Skin of body (tissue), 2 donors: ENCODE results near the gene SIRT2. TPM values are rescaled to one million over a fixed set of nuclear protein-coding genes. Genes with fewer than 3 reads are reported as not detected.
"Not testable (repeated sequence)": the region's sequence is repeated elsewhere in the genome, so short reads cannot be mapped to it uniquely, and the experiment has no call there.

Source experiments
- DNase-seq: peaks from one replicate; lab custom pipeline; 2025; lab: John Stamatoyannopoulos, UW
- total RNA-seq: library from RNA; depleted of rRNA; stranded (reverse); fragments of >200 nt; gene quantifications from one replicate; pipeline ENCODE4 v1.2.3, GENCODE V29; 2014

The SIRT2 gene
- total RNA-seq, 1 donor from 2014 or later = 46.1 TPM

DNA sequence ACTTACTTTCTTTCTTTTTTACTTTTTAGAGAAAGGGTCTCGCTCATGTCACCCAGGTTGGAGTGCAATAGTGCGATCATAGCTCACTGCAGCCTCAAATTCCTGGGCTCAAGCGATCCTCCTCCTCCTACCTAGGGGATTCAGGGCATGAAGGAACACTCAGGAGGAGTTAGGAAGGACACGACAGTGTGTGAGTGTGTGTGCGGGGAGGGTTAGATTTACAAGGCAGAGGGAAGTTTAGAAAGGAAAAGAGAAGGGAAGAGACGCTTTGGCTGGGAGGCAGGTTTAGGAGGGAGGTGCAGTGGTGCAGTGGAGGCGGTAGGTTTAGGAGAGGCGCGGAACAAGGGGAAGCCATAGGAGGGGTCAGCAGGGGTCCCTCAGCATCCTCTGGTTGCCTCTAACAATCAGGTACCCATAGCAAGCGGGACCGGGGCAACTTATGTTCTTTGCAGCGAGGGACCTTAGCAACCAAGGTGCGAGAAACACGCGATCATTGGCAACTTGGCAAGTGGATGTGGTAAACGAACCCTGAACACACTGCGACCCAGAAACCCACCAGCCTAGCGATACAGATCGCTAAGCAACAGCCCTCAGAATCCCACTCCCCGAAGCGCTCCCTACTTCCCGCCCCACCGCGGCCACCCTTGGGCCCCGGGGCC lies 501 bp downstream of the SIRT2 start:
- DNase-seq = no peak

GRCh38 chr19:38894968-38895367 lies 4.5 kb downstream of the SIRT2 start:
- DNase-seq = no peak

- DNase-seq = no peak
Measured at GRCh38 chr19:38893341-38893771, 6.1 kb downstream of the SIRT2 start.

DNA sequence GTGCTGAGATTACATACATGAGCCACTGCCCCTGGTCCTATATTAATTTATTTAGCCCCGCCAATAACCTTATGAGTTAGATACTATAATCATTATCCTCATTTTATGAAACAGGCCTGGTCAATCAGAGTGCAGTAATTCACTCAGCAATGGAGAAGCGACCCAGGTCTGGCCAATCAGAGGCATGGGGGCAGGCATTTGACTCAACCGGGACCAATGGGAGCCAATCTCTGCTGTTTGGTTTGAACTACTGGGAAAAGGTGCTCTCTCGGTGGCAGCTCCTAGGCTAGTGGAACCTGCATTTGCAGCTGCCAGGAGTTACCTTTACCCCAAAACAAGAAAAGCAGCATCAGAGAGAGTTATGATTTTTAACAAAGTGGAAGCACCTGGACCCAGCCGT lies 6.6 kb downstream of the SIRT2 start:
- no peak for DNase-seq

- no peak for DNase-seq
Measured at GRCh38 chr19:38891771-38892170, 7.6 kb downstream of the SIRT2 start.

DNA sequence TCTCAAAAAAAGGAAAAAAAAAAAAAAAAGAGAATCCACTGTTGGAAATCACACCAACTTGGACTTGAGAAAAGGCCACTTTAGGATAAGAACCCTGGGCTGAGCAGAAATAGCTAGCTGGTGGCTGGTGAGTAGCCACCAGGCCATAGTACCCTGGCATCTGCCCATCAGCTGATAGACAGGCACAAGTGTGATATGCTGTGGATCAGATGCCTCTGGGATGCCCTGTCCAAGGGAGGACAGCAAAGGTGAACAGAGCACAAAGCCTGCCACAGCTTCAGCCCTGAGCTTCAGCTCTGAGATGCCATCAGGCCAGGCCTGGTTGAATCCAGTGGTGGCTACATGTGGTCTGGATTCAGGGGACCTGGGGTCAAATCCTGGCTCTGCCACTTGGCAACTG lies 8.7 kb downstream of the SIRT2 start:
- DNase-seq = no peak

DNA sequence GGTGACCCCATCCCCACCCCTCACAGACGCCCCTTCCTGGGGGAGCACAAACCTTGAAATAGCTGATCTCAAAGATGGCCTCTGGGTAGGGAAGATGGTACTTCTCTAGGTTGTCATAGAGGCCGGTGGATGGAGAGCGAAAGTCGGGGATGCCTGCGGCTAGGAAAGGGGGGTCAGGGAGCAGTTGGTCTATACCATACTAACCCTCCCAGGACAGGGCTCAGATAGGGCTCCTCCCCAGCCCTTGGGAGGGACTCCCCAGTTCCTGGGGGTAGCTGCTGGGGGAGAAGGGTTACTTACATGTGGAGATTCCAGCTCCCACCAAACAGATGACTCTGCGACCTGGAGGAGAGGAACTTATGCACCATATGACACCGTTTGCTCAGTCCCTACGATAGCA lies 9.6 kb downstream of the SIRT2 start:
- no peak for DNase-seq

GRCh38 chr19:38888876-38889275 lies 10.5 kb downstream of the SIRT2 start:
- DNase-seq = no peak

DNA sequence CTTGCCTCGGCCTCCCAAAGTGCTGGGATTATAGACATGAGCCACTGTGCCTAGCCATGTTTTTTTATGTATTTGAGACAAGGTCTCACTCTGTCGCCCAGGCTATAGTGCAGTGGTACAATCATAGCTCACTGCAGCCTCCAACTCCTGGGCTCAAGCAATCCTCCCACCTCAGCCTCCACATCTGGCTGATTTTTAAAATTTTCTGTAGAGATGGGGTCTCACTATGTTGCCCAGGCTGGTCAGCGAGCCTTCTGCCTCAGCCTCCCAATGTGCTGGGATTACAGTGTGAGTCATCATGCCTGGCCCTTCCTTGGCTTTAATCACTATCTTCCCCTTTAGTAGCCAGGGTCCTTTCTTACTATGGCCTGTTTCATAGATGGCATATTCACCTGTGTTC lies 14.7 kb downstream of the SIRT2 start:
- DNase-seq = not testable (repeated sequence)

- DNase-seq = no peak
Measured at GRCh38 chr19:38883286-38883685, 16.1 kb downstream of the SIRT2 start.

- DNase-seq = no peak
Measured at GRCh38 chr19:38880882-38881609, 18.4 kb downstream of the SIRT2 start.

GRCh38 chr19:38880076-38880881 lies 19.1 kb downstream of the SIRT2 start:
- DNase-seq = no peak

DNA sequence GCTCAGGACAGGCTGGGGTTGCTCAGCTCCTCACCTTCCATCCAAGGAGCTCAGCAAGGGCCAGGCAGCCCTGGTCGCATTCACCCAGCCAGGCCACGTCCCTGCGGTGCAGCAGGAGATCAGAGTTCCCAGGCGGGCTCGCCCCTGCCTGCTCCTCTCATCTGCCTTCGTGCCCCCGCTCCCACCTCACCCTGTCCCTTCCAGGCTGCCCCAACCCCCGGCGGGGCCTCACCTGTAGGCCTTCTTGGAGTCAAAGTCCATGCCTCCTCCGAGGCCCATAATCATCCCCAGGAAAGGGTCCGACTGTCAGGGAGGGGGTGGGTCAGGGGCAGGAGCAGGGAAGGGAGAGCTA lies 20.0 kb downstream of the SIRT2 start:
- DNase-seq = no peak

DNA sequence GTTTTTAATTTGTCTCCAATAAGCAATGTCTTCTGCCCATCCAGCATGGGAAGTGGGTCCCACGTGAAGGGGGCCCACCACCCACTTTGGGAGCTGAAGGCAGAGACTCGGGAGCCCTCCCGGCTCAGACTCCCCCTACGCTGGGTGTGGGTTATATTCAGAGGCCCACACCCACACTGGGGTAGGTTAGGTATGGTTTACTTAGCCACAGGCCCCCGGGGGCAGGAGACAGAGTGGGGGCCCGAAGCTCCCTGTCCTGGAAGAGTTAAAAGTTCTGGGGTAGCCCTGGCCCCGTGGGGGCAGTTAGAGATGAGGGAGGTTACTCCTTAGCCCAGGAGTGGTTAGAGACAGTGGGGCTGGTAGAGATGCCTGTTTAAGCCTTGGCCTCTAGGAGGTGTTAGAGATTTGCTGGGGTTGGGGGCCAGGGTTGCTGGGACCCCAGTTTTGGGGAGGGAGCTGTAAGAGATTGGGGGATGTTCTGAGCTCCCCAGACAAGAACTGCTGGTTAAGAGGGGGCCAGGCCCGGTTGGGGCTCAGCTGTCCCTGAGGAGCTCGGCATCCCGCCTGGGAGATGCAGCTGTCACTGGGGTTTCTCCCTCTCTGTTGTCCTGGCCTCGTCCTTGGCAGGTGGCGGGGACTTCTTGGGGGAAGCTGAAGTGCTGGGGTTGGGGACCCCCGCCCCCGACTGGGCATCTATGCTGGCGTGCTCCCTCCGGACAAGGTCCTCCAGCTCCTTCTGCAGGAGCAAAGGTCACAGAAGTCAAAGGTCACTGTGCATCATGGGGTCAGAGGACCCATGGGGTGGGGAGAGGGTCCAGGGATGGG lies 20.6 kb downstream of the SIRT2 start:
- DNase-seq = no peak

DNA sequence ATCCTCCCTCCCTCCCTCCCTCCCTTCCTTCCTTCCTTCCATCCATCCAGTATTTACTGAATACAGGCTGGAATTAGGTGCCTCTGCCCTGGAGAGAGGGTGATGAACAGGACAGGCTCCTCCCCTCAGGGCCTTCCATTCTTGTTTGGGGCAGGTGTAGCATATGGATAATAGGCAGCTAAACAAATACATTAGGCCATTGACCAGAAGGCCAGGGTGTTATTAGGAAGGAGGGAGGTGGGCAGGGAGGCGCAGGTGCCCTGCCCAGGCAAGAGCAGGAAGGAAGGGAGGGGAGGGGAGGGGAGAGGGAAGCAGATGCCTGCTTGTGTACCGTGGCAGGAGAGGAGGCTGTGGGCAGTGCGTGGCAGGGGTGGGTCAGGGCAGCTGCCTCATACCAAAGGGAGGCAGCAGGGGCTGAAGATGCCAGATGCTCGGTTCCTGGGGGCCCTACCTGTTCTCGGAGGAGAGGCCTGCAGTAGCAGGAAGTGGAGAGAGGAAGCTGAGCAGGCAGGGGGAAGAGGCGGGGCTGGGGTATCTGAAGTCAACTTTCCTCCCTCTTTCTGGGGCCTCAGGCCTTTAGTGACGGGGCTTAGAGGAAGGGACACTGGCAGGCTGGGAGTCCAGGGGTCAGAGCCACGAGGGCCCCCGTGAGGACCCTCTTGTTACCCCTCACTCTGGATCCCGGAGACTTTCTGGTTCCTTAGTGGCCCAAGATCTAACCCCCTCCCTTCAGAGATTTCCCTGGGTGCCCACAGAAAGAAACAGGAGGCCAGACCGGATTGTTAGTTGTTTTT lies 21.4 kb downstream of the SIRT2 start, which contains the start of gene RINL:
Gene RINL (minus strand): TSS at position 495 of the 794 bp plus-strand sequence. CDS start 1,533 bp downstream, outside the sequence.
- no peak for DNase-seq

GRCh38 chr19:38875656-38876395 lies 23.6 kb downstream of the SIRT2 start:
- no peak for DNase-seq

DNA sequence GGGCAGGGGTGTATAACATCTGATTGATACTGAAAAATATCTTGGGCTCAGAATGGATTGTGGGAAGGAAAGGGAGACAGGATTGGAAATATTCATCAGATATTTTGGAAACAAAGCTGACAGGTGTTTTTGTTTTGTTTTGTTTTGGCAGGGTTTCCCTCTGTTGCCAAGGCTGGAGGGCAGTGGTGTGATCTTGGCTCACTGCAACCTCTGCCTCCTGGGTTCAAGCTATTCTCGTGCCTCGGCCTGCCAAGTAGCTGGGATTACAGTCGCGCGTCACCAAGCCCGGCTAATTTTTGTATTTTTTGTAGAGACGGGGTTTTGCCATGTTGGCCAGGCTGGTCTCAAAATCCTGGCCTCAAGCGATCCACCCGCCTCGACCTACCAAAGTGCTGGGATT lies 26.0 kb downstream of the SIRT2 start:
- DNase-seq = not testable (repeated sequence)

- DNase-seq = no peak
Measured at GRCh38 chr19:38870612-38871011, 28.8 kb downstream of the SIRT2 start.

DNA sequence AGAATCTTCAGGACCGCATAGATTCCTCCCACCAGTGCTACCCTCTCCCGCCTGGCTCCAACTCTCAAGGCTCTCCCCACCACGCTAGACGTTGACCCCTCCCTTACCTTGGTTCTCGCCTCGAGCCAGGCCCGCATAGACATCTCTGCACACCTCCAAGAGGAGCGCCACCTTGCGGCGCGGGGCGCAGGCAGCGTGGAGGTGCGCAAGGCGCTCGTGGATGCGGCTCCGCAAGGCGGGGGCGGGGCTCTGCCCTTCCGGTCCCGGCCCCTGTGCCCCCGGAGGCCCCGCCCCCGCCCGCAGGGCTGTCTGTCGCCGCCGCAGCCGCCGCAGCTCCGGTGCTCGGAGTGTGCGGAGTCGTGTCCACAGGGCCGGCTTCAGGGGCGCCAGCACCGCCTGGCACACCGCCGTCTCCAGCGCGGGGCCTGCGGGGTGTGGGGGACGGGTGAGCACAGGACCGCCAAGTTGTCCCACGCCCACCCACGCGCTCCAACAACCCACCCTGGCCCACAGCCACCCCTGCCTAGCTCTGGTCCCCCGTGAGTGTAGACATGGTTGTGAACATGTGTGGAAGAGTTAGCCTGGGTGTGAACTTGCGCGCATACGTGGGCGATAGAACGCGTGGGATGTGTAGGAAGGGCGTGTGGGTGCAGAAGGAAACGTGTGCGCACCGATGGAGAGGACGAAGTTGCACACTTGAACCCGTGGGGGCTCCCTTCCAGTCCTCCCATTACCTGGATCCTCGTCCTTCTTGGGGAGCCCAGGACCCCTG lies 29.4 kb downstream of the SIRT2 start:
- no peak for DNase-seq
